GM21526 (cell line): ENCODE results near the gene PDE4B.
"Not testable (repeated sequence)": the region's sequence is repeated elsewhere in the genome, so short reads cannot be mapped to it uniquely, and the experiment has no call there.

ENCODE experiments used
- ATAC-seq: cut with Tn5 transposase; IDR thresholded peaks from one replicate; pipeline ENCODE4 v1.9.1; 2021; ENCODE audit warnings: moderate library complexity; ENCODE audit not compliant: unreplicated experiment, low FRiP score

The PDE4B gene

GRCh38 chr1:65985393-65986066 lies 192.8 kb downstream of the PDE4B start:
- no peak for ATAC-seq

- no peak for ATAC-seq
These were observed 193.5 kb downstream of the PDE4B start for GRCh38 chr1:65986146-65986545.

- ATAC-seq, result no peak
These were observed 197.5 kb downstream of the PDE4B start for GRCh38 chr1:65990161-65990560.

GRCh38 chr1:65991694-65992093 lies 199.0 kb downstream of the PDE4B start:
- no peak for ATAC-seq

GRCh38 chr1:65992165-65992821 lies 199.6 kb downstream of the PDE4B start:
- no peak for ATAC-seq

- no peak for ATAC-seq
These were observed 200.2 kb downstream of the PDE4B start for GRCh38 chr1:65992831-65993271.

- ATAC-seq, result no peak
These were observed 201.5 kb downstream of the PDE4B start for GRCh38 chr1:65994223-65994622.

GRCh38 chr1:65995336-65995735 lies 202.6 kb downstream of the PDE4B start:
- ATAC-seq, result no peak

- ATAC-seq, result no peak
These were observed 203.2 kb downstream of the PDE4B start for GRCh38 chr1:65995928-65996327.

GRCh38 chr1:65997693-65998092 lies 205.0 kb downstream of the PDE4B start:
- ATAC-seq, result no peak

GRCh38 chr1:65998763-65999583 lies 206.3 kb downstream of the PDE4B start:
- ATAC-seq, result no peak

GRCh38 chr1:66000033-66000637 lies 207.4 kb downstream of the PDE4B start:
- ATAC-seq, result no peak

GRCh38 chr1:66003690-66004089 lies 211.0 kb downstream of the PDE4B start:
- no peak for ATAC-seq

- ATAC-seq, result not testable (repeated sequence)
These were observed 213.8 kb downstream of the PDE4B start for GRCh38 chr1:66006534-66006933.

- no peak for ATAC-seq
These were observed 219.6 kb downstream of the PDE4B start for GRCh38 chr1:66012106-66012784.

- ATAC-seq, result no peak
These were observed 220.7 kb downstream of the PDE4B start for GRCh38 chr1:66013371-66013770.

- ATAC-seq, result no peak
These were observed 230.4 kb downstream of the PDE4B start for GRCh38 chr1:66022904-66023620.

GRCh38 chr1:66025188-66025587 lies 232.5 kb downstream of the PDE4B start:
- no peak for ATAC-seq

GRCh38 chr1:66028035-66028434 lies 235.3 kb downstream of the PDE4B start:
- ATAC-seq, result no peak

- no peak for ATAC-seq
These were observed 241.1 kb downstream of the PDE4B start for GRCh38 chr1:66033781-66034180.
